OCI-LY7 (cell line): ENCODE results near the gene BICD1.

ENCODE experiments used
- CTCF ChIP-seq: fragments of 200-600 bp; sonication (generic); conservative IDR thresholded peaks from 2 replicates; pipeline ENCODE4 v1.5.1; 2014; ENCODE audit warnings: mild to moderate bottlenecking, antibody characterized with exemption, low read length, moderate library complexity, mixed read lengths
- EZH2phosphoT487 ChIP-seq: fragments of 200-600 bp; sonication (generic); IDR thresholded peaks from 2 replicates; pipeline ENCODE4 v1.6.1; 2018; ENCODE audit warnings: low read depth, borderline replicate concordance, mild to moderate bottlenecking, mixed run types, antibody characterized with exemption, low read length, moderate library complexity, mixed read lengths

DNA sequence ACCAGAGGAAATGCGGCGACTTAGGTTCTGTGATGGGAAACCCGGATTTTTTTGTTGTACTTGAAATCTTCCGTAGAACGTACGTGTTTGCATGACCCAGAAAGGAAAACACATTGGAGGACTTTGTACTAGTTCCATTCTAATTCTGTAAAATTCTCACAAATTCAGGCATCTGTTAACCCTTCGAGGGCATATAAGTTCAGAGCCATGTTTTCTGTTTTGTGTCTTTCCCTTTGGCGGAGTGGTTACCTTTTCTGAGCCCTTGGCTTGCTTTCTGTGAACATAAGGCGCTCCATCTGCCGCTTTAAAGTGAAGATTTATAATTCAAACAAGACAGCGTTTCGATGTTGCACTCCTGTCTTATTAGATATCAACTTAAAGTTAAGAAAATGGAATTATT, 34.2 kb downstream of the BICD1 start:
- TF ChIP-seq CTCF (no peak), EZH2phosphoT487 (no peak)
